GM19324 (cell line): ENCODE measurements around the gene RIMKLA.
A peak's percentile ranks its signal among the peaks of the same experiment; 100 is the strongest.

Experiments
- ATAC-seq: cut with Tn5 transposase; IDR thresholded peaks from one replicate; pipeline ENCODE4 v1.9.1; 2021; ENCODE audit warnings: mild to moderate bottlenecking, moderate library complexity; ENCODE audit not compliant: unreplicated experiment, low FRiP score

The RIMKLA gene

GRCh38 chr1:42370876-42371549 is 9.6 kb upstream of the RIMKLA start:
- no peak for ATAC-seq

- ATAC-seq, result no peak
Observed at GRCh38 chr1:42372796-42373195, 7.8 kb upstream of the RIMKLA start.

DNA sequence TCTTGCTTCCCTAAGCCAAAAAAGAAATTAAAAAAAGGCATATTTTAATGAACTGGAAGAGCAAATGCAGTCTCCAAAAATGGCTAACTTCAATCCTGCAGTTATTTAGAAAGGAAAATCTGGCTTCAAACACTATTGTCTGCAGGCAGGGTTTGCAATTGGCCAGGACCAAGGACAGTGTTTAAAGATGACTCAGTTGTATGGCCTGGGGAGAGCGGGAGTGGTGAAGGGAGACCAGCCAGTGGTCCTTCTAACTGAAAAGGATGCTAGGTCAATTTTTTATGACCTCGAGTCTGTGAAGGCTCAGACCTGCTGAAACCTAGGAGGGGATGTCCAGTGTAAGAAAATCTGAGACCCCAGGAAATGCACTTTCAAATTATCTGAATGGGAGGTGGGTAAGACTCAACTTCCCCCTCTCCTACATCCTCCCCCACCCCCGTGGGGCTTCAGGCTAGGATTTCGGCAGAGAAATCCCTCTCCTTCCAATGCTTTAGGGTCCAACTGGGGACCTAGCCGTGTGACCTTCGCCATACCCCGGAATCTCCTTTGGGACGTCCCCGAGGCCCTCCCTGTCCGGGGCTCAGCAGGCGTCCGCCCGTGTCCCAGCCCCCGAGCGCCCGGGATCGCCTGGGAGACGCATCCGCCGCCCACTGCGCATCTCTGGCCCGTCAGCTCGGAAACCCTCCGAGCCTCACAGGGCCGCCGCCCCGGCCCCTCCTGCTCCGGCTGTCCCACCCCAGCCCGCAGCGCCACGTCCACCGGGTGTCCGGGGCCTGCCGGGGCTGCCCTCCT is 602 bp upstream of the RIMKLA start:
- peak; percentile 35 for ATAC-seq

DNA sequence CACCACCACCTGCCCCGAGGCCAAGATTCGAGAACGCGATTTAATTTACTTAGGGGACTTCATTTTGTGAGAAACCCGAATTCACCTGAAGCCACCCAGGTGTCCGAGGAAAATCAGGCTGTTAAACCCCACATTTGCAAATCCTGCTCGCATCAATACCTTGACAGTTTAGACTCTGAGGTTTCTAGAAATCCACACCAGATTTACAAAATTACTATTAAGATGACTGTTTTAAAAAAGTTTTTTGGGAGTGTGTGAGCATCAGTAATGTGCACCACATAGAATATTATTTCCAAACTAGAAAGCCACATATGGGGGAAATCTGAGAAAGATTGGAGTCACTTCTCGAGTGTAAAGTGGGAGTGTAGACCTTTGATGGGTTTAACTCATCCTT is 685 bp downstream of the RIMKLA start:
- no peak for ATAC-seq

DNA sequence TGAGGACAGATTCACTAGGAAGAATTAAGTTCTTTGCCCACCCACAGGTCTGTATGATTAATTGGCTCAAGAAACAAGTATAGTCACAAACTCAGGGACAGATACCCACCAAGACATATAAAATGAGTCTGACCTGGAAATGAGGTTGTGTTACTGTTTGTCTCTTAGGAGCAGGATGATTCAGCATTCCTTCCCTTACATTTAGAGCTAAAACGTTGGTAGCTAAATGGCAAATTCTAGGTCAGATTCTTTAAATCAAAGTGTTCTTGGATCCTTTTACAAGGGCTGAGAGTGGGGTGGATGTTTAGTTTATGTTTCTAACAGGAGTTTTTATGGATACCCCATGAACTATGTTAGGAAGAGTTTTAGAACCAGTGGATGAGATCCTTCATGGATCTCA is 4.7 kb downstream of the RIMKLA start:
- ATAC-seq, result no peak

GRCh38 chr1:42386051-42386450 is 5.5 kb downstream of the RIMKLA start:
- ATAC-seq, result no peak

GRCh38 chr1:42392255-42392654 is 11.7 kb downstream of the RIMKLA start:
- ATAC-seq, result no peak

DNA sequence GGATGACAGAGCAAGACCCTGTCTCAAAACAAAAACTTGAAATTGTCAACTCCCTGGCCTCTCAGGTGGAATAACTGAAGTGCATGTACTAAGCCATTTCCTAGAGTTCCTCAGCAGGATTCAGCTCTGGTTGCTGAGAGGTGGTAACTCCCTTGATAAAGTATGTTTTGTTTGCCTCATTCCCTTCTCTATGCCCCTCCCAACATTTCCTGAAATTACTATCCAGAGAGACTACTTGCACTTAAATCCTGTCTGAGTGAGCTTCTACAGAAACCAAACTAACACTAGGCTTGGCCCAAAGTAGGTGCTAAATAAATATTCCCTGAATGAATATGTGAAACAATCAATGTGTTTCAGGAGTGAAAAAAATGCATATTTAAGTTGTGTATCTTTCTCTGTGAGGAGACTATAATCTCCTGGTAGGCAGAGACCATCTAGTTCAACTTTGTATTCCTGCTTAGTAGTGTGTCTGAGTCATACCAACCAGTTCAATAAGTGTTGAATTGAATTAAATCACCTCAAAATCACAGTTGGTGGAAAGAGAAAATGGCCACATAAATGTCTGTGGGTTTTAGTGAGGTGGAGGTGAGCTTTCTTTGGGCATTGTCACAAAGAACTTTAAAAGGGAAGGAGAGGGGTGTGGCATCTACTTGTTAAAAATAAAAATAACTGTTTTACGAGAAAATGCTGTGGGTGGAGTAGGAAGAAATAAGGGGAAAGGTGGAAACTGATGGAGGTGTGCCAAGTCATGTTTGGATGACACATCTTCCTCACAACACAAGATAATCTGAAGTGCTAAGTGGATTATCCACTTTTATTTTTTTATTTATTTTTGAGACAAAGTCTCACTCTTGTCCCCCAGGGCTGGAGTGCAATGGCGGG is 12.6 kb downstream of the RIMKLA start:
- ATAC-seq, result no peak

DNA sequence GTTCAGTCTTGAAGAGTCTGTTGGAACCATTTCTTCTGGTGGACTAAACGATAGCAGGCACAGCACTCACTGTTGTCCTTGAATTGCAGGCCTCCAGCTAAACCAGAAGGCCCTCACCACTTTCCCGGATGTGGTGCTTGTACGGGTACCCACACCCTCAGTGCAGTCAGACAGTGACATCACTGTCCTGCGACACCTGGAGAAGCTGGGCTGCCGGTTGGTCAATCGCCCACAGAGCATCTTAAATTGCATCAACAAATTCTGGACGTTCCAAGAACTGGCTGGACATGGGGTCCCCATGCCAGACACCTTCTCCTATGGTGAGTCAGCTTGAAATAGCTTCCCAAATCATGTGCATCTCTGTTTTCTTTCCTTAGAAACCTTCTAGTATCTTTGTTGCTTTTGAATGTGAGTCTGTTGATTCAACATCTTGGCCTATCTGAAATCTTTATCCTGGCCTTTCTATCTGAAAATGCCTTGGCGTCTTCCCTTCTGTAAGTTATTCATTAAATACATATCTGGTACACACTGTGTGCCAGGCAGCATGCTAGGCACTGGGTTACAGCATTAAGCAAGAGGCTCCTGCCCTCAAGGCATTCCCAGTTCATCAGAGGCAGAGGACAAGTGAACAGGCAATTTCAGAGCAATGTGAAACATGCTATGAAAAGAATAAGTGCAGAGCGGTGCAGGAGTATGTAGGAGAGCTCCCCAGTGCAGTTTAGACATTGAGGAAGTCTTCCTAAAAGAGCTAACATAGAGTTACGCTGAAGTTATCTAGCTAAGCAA is 18.9 kb downstream of the RIMKLA start:
- no peak for ATAC-seq

GRCh38 chr1:42403880-42404400 is 23.3 kb downstream of the RIMKLA start:
- no peak for ATAC-seq

- no peak for ATAC-seq
Observed at GRCh38 chr1:42414551-42415496, 34.2 kb downstream of the RIMKLA start.

- ATAC-seq, result no peak
Observed at GRCh38 chr1:42417166-42417565, 36.6 kb downstream of the RIMKLA start.

- ATAC-seq, result no peak
Observed at GRCh38 chr1:42418516-42418915, 37.9 kb downstream of the RIMKLA start.

DNA sequence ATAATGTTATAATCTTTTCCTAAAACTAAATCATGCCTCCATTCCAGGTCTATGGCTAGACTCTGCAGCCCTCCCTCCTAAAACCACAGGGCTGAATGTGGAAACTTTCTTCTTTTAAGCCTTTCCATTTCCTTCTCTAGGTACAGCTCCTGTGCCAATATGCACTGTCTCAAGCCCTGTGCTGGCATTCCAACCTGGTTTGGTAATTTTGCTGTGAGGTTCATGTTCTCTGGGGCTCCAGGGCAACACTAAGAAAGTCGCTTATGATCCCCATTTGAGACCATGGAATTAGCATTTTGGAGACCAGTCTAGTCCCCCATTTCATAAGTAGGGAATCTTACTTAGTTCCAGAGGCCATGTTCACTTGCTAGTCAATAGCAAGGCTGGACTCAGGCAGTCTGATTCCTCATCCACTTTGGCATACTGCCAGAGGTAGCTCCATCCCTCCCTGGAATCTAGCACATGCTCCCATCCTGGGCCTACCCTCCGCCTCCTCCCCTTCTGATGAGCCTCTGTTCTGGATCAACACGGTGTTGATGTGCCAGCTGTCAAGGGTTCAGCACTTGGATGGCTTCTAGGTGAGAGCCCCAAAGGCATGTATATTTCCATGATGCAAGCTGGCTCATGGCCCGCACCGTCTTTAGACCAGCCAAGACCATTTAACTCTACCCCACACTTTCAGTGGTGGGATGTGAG is 38.7 kb downstream of the RIMKLA start:
- ATAC-seq, result no peak

GRCh38 chr1:42420121-42420520 is 39.5 kb downstream of the RIMKLA start:
- no peak for ATAC-seq

DNA sequence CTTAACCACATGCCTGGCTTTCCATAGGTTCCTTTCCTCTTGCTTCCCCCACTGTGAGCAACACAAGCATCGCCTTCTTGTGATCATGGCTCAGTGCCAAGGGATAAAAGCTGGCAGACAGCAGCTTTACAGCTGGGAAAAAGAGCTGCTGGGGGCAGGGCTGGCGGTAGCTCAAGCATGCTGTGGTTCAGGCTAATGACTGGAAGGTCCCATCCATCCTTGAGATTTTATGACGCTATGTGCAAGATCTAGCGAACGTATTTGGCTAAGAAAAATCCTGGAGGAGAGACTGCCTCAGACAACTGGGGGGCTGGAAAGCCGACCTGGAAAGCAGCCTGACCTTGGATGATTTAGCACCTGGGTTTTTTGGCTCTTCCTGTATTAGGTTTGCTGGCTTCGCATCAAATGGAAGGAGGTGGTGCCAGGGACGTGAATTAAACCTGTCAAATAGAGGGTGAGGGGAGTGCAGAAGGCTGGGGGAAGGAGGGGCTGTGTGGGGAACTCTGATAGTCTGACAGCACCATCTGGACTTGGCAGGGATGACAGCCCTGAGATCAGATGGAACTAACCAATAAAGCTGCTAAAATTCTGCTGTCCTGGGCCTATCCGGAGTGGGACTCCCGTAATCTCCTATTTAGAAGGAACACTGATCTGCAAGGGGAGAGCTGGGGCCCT is 40.5 kb downstream of the RIMKLA start:
- ATAC-seq, result no peak

DNA sequence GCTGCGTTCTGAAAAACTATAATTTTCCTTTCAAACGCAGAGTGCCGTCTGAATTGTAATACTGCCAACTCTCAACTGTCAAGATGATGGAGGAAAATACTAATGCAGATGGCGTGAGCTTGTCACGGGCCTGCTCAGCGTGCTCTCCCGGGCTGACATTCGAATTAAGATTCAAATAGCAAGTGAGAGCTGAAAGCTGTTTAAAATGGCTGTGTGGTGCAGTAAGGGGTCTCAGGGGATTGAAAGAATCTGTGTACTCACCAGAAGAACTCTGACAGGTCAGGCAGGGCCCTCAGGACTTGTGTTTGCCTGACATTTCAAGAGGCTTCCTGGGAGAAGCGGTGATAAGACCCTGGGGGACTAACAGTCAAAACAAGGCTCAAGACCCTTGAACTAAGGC is 42.1 kb downstream of the RIMKLA start:
- no peak for ATAC-seq

- ATAC-seq, result no peak
Observed at GRCh38 chr1:42423681-42424080, 43.1 kb downstream of the RIMKLA start.
